Kidney (tissue), 14 donors: ENCODE measurements around the gene TMEM239. TPM values are rescaled to one million over a fixed set of nuclear protein-coding genes. Genes with fewer than 3 reads are reported as not detected.
"Not testable (repeated sequence)": the region's sequence is repeated elsewhere in the genome, so short reads cannot be mapped to it uniquely, and the experiment has no call there.

Experiments used
- DNase-seq, 5 donors: peaks; one replicate each; pipeline ENCODE4 v3.0.0-alpha.2; 2013 to 2020
- FAIRE-seq: peaks from 2 replicates; lab custom pipeline; 2012; peaks lifted over from hg19 to GRCh38; lab: Jason Lieb, UNC
- H3K27ac ChIP-seq, 2 donors: one replicate each; pipeline ENCODE4 v1.7.0; 2013; ENCODE audit warnings: low read depth in 2 of 2, low read length in 2 of 2, inconsistent platforms in 1 of 2
- H3K27me3 ChIP-seq: one replicate; pipeline ENCODE4 v1.7.1; 2013; ENCODE audit warnings: low read length, inconsistent platforms; ENCODE audit not compliant: control insufficient read depth, insufficient read depth
- H3K36me3 ChIP-seq, 3 donors: one replicate each; pipeline versions ENCODE4 v1.7.0 to v1.7.1; 2013; ENCODE audit warnings: low read length in 3 of 3, control low read depth in 1 of 3, inconsistent platforms in 1 of 3; ENCODE audit not compliant: insufficient read depth in 3 of 3, control insufficient read depth in 2 of 3
- H3K4me1 ChIP-seq, 3 donors: one replicate each; pipeline versions ENCODE4 v1.7.0 to v1.7.1; 2013; ENCODE audit warnings: low read length in 3 of 3, inconsistent platforms in 1 of 3, low read depth in 1 of 3; ENCODE audit not compliant: control insufficient read depth in 2 of 3, insufficient read depth in 2 of 3
- H3K4me3 ChIP-seq, 3 donors: one replicate each; pipeline versions ENCODE4 v1.7.0 to v1.8.1; 2013; ENCODE audit warnings: low read length in 3 of 3, control low read depth in 1 of 3, inconsistent platforms in 1 of 3
- H3K9ac ChIP-seq, 3 donors: one replicate each; pipeline versions ENCODE4 v1.7.0 to v1.7.1; 2013; ENCODE audit warnings: low read length in 3 of 3, control low read depth in 1 of 3, inconsistent platforms in 1 of 3
- H3K9me3 ChIP-seq, 3 donors: one replicate each; pipeline versions ENCODE4 v1.7.0 to v1.7.1; 2013; ENCODE audit warnings: low read length in 3 of 3, control low read depth in 1 of 3, inconsistent platforms in 1 of 3; ENCODE audit not compliant: control insufficient read depth in 2 of 3, insufficient read depth in 1 of 3
- CTCF ChIP-seq: IDR thresholded peaks from 3 replicates; pipeline ENCODE4 v1.5.1; 2012; ENCODE audit warnings: mild to moderate bottlenecking, moderate library complexity, borderline replicate concordance; ENCODE audit not compliant: insufficient read depth; ENCODE audit errors: extremely low read depth
- intact Hi-C: fragments of 100-400 bp; cut with DNase I; formaldehyde crosslinking; loops from one replicate; pipeline ENCODE4 v1.11.1; 2022
- polyA plus RNA-seq: library from polyadenylated mRNA; stranded (reverse); fragments of 350-450 nt; fragmentation: Illumina TruSeq; extraction: RNeasy Lipid Tissue Mini Kit (QIAGEN cat#74804); gene quantifications from one replicate; pipeline ENCODE4 v1.2.3, GENCODE V29; 2014; ENCODE audit warnings: low read depth, low replicate concordance; ENCODE audit not compliant: insufficient read depth
- total RNA-seq: library from RNA; stranded (reverse); fragmentation: NEBNext Ultra II Directional; extraction: Animal tissue kit (Norgen Biotek cat#: 25700); gene quantifications from one replicate; pipeline ENCODE4 v1.2.1, GENCODE V29; 2021
- donor health status: control.
- donor health status: control.
- donor health status: control.
- donor health status: control.
- donor health status: control.
- donor health status: DM: yes; HTN: yes; CAD: no.
- donor health status: Normal renal cell carcinoma (clear cell type).

The TMEM239 gene
- total and polyA plus RNA-seq, 2 donors from 2014 or later = not detected

- Histone ChIP-seq H3K9me3 (no peaks in the 10 kb centered on the region), H3K36me3 (no peaks in the 10 kb centered on the region), H3K27ac (no peak overlapping the region), H3K9ac (no peak overlapping the region), H3K4me3 (no peak overlapping the region), H3K4me1 (no peaks in the 10 kb centered on the region), H3K27me3 (no peaks in the 10 kb centered on the region)
- intact Hi-C loops = no loop called here
- no peak for TF ChIP-seq CTCF
- DNase-seq (peak in 2 of 5 donors; percentile 10 to 28), FAIRE-seq (no peak)
Measured at GRCh38 chr20:2829376-2829775, 13.2 kb downstream of the TMEM239 start.

- DNase-seq = peak in 2 of 5 donors; percentile 26 to 42
- H3K9ac ChIP-seq, H3K9me3 ChIP-seq, H3K27me3 ChIP-seq, H3K36me3 ChIP-seq, H3K4me1 ChIP-seq, H3K27ac ChIP-seq, H3K4me3 ChIP-seq, FAIRE-seq, intact Hi-C loops: not testable (repeated sequence)
Measured at GRCh38 chr20:2831206-2831605, 15.0 kb downstream of the TMEM239 start.

- no peak overlapping the region for H3K27ac ChIP-seq
Measured at GRCh38 chr20:2833761-2834160, 17.6 kb downstream of the TMEM239 start.

More at GRCh38 chr20:2833761-2834160, 17.6 kb downstream of the TMEM239 start:
- Histone ChIP-seq H3K9ac (no peak overlapping the region), H3K36me3 (no peaks in the 10 kb centered on the region), H3K4me3 (no peak overlapping the region), H3K27me3 (no peaks in the 10 kb centered on the region), H3K9me3 (no peaks in the 10 kb centered on the region), H3K4me1 (no peaks in the 10 kb centered on the region)
- FAIRE-seq = no peak
- intact Hi-C loops = no loop called here
- no peak for TF ChIP-seq CTCF
- no peak for DNase-seq
